HG02763 (cell line): ENCODE data around the gene BTAF1.

Experiments used
- ATAC-seq: cut with Tn5 transposase; IDR thresholded peaks from one replicate; pipeline ENCODE4 v1.9.1; 2021; ENCODE audit warnings: mild to moderate bottlenecking, moderate library complexity; ENCODE audit not compliant: unreplicated experiment

The BTAF1 gene

GRCh38 chr10:91907914-91908336 lies 15.6 kb upstream of the BTAF1 start:
- ATAC-seq = peak; percentile 17

GRCh38 chr10:91908337-91909116 lies 15.0 kb upstream of the BTAF1 start:
- peak; percentile 91 for ATAC-seq

GRCh38 chr10:91909117-91909677 lies 14.4 kb upstream of the BTAF1 start, which contains the start of gene FGFBP3:
Gene FGFBP3, minus strand, starts transcription at chr10:91909486. Its CDS starts 517 bp downstream, at chr10:91908969.
- no peak for ATAC-seq

GRCh38 chr10:91910467-91910866 lies 13.1 kb upstream of the BTAF1 start:
- no peak for ATAC-seq

- ATAC-seq = no peak
Measured at GRCh38 chr10:91919651-91920050, 3.9 kb upstream of the BTAF1 start.

- peak; percentile 10 for ATAC-seq
Measured at GRCh38 chr10:91924212-91925021, 847 bp downstream of the BTAF1 start.

GRCh38 chr10:91925022-91925320 lies 1.4 kb downstream of the BTAF1 start:
- ATAC-seq = no peak

- ATAC-seq = no peak
Measured at GRCh38 chr10:91930939-91931338, 7.4 kb downstream of the BTAF1 start.

GRCh38 chr10:91931526-91932190 lies 8.1 kb downstream of the BTAF1 start:
- ATAC-seq = no peak

GRCh38 chr10:91932737-91933136 lies 9.2 kb downstream of the BTAF1 start:
- no peak for ATAC-seq

- no peak for ATAC-seq
Measured at GRCh38 chr10:91935886-91936285, 12.3 kb downstream of the BTAF1 start.

- ATAC-seq = no peak
Measured at GRCh38 chr10:91939653-91940052, 16.1 kb downstream of the BTAF1 start.

GRCh38 chr10:91941426-91941825 lies 17.9 kb downstream of the BTAF1 start:
- no peak for ATAC-seq

- ATAC-seq = no peak
Measured at GRCh38 chr10:91944880-91945630, 21.5 kb downstream of the BTAF1 start.

- ATAC-seq = no peak
Measured at GRCh38 chr10:91953600-91954160, 30.1 kb downstream of the BTAF1 start.

- ATAC-seq = no peak
Measured at GRCh38 chr10:91955114-91955513, 31.5 kb downstream of the BTAF1 start.

GRCh38 chr10:91957091-91957490 lies 33.5 kb downstream of the BTAF1 start:
- no peak for ATAC-seq

- ATAC-seq = no peak
Measured at GRCh38 chr10:91969297-91969696, 45.7 kb downstream of the BTAF1 start.

- no peak for ATAC-seq
Measured at GRCh38 chr10:91974960-91975359, 51.4 kb downstream of the BTAF1 start.

- no peak for ATAC-seq
Measured at GRCh38 chr10:91975438-91975837, 51.9 kb downstream of the BTAF1 start.
